Measurements from ENCODE around the gene ACTA2. TPM values are rescaled to one million over a fixed set of nuclear protein-coding genes. Genes with fewer than 3 reads are reported as not detected.

ACTA2 gene
- total RNA-seq, 1 donor from 2014 or later = 8.8 TPM

DNA sequence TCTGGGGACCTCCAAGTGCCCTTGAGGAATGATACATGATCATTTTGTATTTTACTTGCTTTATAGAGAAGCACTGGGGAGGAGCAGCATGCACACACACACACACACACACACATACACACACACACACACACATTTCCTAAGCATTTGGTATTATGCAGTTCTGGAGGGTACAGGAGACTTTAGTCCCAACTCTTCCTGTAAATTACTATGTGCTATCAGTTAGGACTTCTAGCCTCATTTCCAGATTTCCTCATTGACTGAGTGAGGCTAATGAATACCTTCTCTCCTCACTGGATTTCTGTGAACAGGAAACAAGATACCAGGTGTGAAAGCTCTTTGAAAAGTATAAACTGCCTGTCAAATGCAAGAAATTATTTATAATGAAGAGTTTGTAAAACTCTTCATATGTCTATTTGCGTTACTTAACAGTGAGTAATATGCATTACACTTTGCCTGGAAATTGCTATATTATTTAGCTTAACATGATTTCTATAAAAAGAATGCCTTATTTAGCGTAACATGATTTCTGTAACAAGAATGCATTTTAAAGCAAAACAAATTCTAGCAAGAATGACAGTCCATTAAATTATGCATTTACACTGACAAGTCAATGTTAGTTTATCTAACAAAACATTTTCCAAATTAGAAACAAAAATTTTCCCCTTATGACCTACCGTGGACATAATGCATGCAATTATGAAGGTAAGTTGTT lies 34.2 kb downstream of the ACTA2 start:
- H3K27me3 Mint-ChIP-seq = no peaks in the 10 kb centered on the region
- H3K27ac Mint-ChIP-seq = no peak overlapping the region
- intact Hi-C loops (cut with micrococcal nuclease) = no loop called here
- no peaks in the 10 kb centered on the region for H3K9me3 Mint-ChIP-seq
- peaks cover 58% of the 10 kb centered on the region for H3K36me3 Mint-ChIP-seq (ENCODE audit: low read depth)
- H3K4me3 Mint-ChIP-seq = no peak overlapping the region
- H3K4me1 Mint-ChIP-seq = peaks cover 8% of the 10 kb centered on the region
- DNase-seq = no peak

GRCh38 chr10:88916986-88917385 lies 35.6 kb downstream of the ACTA2 start:
- peaks cover 8% of the 10 kb centered on the region for H3K4me1 Mint-ChIP-seq
- intact Hi-C loops (cut with micrococcal nuclease) = no loop called here
- no peaks in the 10 kb centered on the region for H3K9me3 Mint-ChIP-seq
- peaks cover 61% of the 10 kb centered on the region for H3K36me3 Mint-ChIP-seq (ENCODE audit: low read depth)
- no peak overlapping the region for H3K4me3 Mint-ChIP-seq
- no peak overlapping the region for H3K27ac Mint-ChIP-seq
- H3K27me3 Mint-ChIP-seq = no peaks in the 10 kb centered on the region
- no peak for DNase-seq

GRCh38 chr10:88916231-88916630 lies 36.3 kb downstream of the ACTA2 start:
- DNase-seq = no peak
- peaks cover 8% of the 10 kb centered on the region for H3K4me1 Mint-ChIP-seq
- no peaks in the 10 kb centered on the region for H3K9me3 Mint-ChIP-seq
- H3K27ac Mint-ChIP-seq = no peak overlapping the region
- H3K36me3 Mint-ChIP-seq (ENCODE audit: low read depth) = peaks cover 66% of the 10 kb centered on the region
- H3K27me3 Mint-ChIP-seq = no peaks in the 10 kb centered on the region
- H3K4me3 Mint-ChIP-seq = no peak overlapping the region
- intact Hi-C loops (cut with micrococcal nuclease) = no loop called here

DNA sequence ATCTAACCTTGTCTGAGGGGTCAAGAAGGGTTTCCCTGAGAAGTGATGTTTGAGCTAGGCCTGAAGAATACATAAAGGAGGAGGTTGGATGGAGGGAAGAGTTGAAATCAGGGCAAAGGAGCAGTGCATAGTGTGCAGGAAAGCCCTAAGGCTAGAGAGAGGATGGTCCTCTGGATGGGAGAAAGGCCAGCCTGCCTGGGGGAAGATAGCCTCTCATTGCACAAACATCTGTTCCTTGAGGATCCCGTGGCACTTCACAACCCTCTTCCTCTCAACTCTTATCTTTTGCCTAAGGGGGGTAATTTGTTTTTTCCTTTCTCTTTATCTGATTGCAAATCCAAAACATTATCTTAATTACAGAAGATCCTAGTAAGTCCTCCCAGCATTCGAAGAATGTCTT lies 36.8 kb downstream of the ACTA2 start:
- Mint-ChIP-seq H3K27ac (peak overlapping the region; percentile 68), H3K4me1 (peaks cover 8% of the 10 kb centered on the region), H3K9me3 (no peaks in the 10 kb centered on the region), H3K27me3 (no peaks in the 10 kb centered on the region), H3K36me3 (ENCODE audit: low read depth) (peaks cover 67% of the 10 kb centered on the region), H3K4me3 (no peak overlapping the region)
- no peak for DNase-seq
- intact Hi-C loops (cut with micrococcal nuclease) = no loop called here

- no peaks in the 10 kb centered on the region for H3K27me3 Mint-ChIP-seq
- H3K4me3 Mint-ChIP-seq = no peak overlapping the region
- DNase-seq = no peak
- peaks cover 6% of the 10 kb centered on the region for H3K4me1 Mint-ChIP-seq
- H3K9me3 Mint-ChIP-seq = no peaks in the 10 kb centered on the region
- H3K36me3 Mint-ChIP-seq (ENCODE audit: low read depth) = peaks cover 65% of the 10 kb centered on the region
- no peak overlapping the region for H3K27ac Mint-ChIP-seq
- intact Hi-C loops (cut with micrococcal nuclease) = no loop called here
Observed at GRCh38 chr10:88913788-88914187, 38.8 kb downstream of the ACTA2 start.

GRCh38 chr10:88913127-88913526 lies 39.4 kb downstream of the ACTA2 start:
- H3K4me3 Mint-ChIP-seq = no peak overlapping the region
- no peak for DNase-seq
- no peaks in the 10 kb centered on the region for H3K27me3 Mint-ChIP-seq
- H3K9me3 Mint-ChIP-seq = no peaks in the 10 kb centered on the region
- H3K27ac Mint-ChIP-seq = no peak overlapping the region
- intact Hi-C loops (cut with micrococcal nuclease) = no loop called here
- peaks cover 9% of the 10 kb centered on the region for H3K4me1 Mint-ChIP-seq
- peaks cover 69% of the 10 kb centered on the region for H3K36me3 Mint-ChIP-seq (ENCODE audit: low read depth)

DNA sequence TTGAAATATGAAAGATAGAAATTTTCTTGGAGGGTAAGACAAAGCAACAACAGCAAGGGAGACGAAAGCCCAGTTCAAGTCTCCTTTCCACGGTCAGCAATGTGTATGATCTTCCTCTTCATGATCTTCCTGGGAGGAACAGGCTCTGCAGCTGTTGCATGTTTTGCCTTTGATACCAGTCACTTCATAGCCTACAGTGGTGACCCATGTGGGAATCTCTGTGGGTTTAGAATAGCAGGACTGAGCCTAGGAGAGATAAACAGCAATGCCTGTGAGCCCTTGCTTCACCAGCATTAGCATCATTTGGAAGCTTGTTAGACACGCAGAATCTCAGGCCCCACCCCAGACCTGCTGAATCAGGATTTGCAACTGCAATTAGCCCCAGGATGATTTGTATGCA lies 40.7 kb downstream of the ACTA2 start:
- intact Hi-C loops (cut with micrococcal nuclease) = no loop called here
- no peak for DNase-seq
- no peak overlapping the region for H3K4me3 Mint-ChIP-seq
- no peak overlapping the region for H3K27ac Mint-ChIP-seq
- peaks cover 11% of the 10 kb centered on the region for H3K4me1 Mint-ChIP-seq
- H3K27me3 Mint-ChIP-seq = no peaks in the 10 kb centered on the region
- H3K36me3 Mint-ChIP-seq (ENCODE audit: low read depth) = peaks cover 63% of the 10 kb centered on the region
- no peaks in the 10 kb centered on the region for H3K9me3 Mint-ChIP-seq

GRCh38 chr10:88911116-88911515 lies 41.5 kb downstream of the ACTA2 start:
- Mint-ChIP-seq H3K9me3 (no peaks in the 10 kb centered on the region), H3K4me3 (no peak overlapping the region), H3K27ac (no peak overlapping the region), H3K4me1 (peaks cover 11% of the 10 kb centered on the region), H3K27me3 (no peaks in the 10 kb centered on the region), H3K36me3 (ENCODE audit: low read depth) (peaks cover 64% of the 10 kb centered on the region)
- no peak for DNase-seq
- intact Hi-C loops (cut with micrococcal nuclease) = no loop called here

DNA sequence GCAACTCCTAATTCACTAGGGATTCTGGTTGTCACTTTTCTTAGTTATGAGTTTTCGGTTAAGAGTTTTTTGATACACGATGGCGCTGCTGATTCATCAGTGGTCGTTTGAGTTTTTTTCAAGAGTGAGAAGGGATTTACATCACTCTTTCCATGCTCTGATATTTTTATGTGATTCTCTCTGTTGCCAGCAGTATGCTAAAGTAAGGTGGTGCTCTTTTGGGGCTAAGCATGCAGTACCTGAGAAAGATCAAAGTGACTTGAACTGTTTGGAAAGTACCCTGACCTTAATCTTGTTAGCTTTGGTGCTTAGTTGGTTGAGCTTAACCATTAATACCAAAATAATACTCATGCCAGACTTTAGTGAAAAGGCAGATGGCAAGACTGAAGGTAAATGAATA lies 44.4 kb downstream of the ACTA2 start:
- peaks cover 68% of the 10 kb centered on the region for H3K36me3 Mint-ChIP-seq (ENCODE audit: low read depth)
- H3K4me3 Mint-ChIP-seq = peak overlapping the region; percentile 17
- no peaks in the 10 kb centered on the region for H3K9me3 Mint-ChIP-seq
- H3K27me3 Mint-ChIP-seq = no peaks in the 10 kb centered on the region
- intact Hi-C loops (cut with micrococcal nuclease) = no loop called here
- peaks cover 5% of the 10 kb centered on the region for H3K4me1 Mint-ChIP-seq
- peak overlapping the region; percentile 63 for H3K27ac Mint-ChIP-seq
- DNase-seq = no peak

GRCh38 chr10:88906921-88907320 lies 45.7 kb downstream of the ACTA2 start:
- Mint-ChIP-seq H3K4me3 (no peak overlapping the region), H3K4me1 (peaks cover 11% of the 10 kb centered on the region), H3K27me3 (no peaks in the 10 kb centered on the region), H3K27ac (peak overlapping the region; percentile 55), H3K36me3 (ENCODE audit: low read depth) (peaks cover 70% of the 10 kb centered on the region), H3K9me3 (no peaks in the 10 kb centered on the region)
- intact Hi-C loops (cut with micrococcal nuclease) = no loop called here
- DNase-seq = no peak

GRCh38 chr10:88903715-88904114 lies 48.9 kb downstream of the ACTA2 start:
- DNase-seq = no peak
- no peak overlapping the region for H3K27ac Mint-ChIP-seq
- H3K27me3 Mint-ChIP-seq = no peaks in the 10 kb centered on the region
- H3K36me3 Mint-ChIP-seq (ENCODE audit: low read depth) = peaks cover 70% of the 10 kb centered on the region
- no peaks in the 10 kb centered on the region for H3K9me3 Mint-ChIP-seq
- peaks cover 34% of the 10 kb centered on the region for H3K4me1 Mint-ChIP-seq
- intact Hi-C loops (cut with micrococcal nuclease) = no loop called here
- H3K4me3 Mint-ChIP-seq = no peak overlapping the region

GRCh38 chr10:88901984-88902789 lies 50.4 kb downstream of the ACTA2 start:
- peak overlapping the region; percentile 93 for H3K27ac Mint-ChIP-seq
- no peaks in the 10 kb centered on the region for H3K9me3 Mint-ChIP-seq
- peaks cover 42% of the 10 kb centered on the region for H3K4me1 Mint-ChIP-seq
- no peak for DNase-seq
- intact Hi-C loops (cut with micrococcal nuclease) = loop anchor here (1.0 to 2.0 kb wide), 6 partner anchors 22 to 130 kb away; partner anchors contain the start of genes FAS and STAMBPL1
- peaks cover 74% of the 10 kb centered on the region for H3K36me3 Mint-ChIP-seq (ENCODE audit: low read depth)
- no peaks in the 10 kb centered on the region for H3K27me3 Mint-ChIP-seq
- H3K4me3 Mint-ChIP-seq = peak overlapping the region; percentile 71

- no peak for DNase-seq
- intact Hi-C loops (cut with micrococcal nuclease) = loop anchor here (1.0 to 2.0 kb wide), 6 partner anchors 21 to 131 kb away; partner anchors contain the start of genes FAS and STAMBPL1
- H3K27ac Mint-ChIP-seq = peak overlapping the region; percentile 93
- peaks cover 70% of the 10 kb centered on the region for H3K36me3 Mint-ChIP-seq (ENCODE audit: low read depth)
- peaks cover 47% of the 10 kb centered on the region for H3K4me1 Mint-ChIP-seq
- no peaks in the 10 kb centered on the region for H3K27me3 Mint-ChIP-seq
- H3K4me3 Mint-ChIP-seq = peak overlapping the region; percentile 71
- H3K9me3 Mint-ChIP-seq = no peaks in the 10 kb centered on the region
Observed at GRCh38 chr10:88901206-88901983, 51.2 kb downstream of the ACTA2 start.

- Mint-ChIP-seq H3K36me3 (ENCODE audit: low read depth) (peaks cover 67% of the 10 kb centered on the region), H3K27ac (peak overlapping the region; percentile 73), H3K9me3 (no peaks in the 10 kb centered on the region), H3K4me1 (peaks cover 56% of the 10 kb centered on the region), H3K4me3 (no peak overlapping the region), H3K27me3 (no peaks in the 10 kb centered on the region)
- no peak for DNase-seq
- intact Hi-C loops (cut with micrococcal nuclease) = loop anchor here (2.0 kb wide), 3 partner anchors 33 to 103 kb away; partner anchors contain the start of gene FAS
Observed at GRCh38 chr10:88899886-88900285, 52.7 kb downstream of the ACTA2 start.
